ENCODE data around the gene ABCF1.
A peak's percentile ranks its signal among the peaks of the same experiment; 100 is the strongest.

Gene ABCF1

DNA sequence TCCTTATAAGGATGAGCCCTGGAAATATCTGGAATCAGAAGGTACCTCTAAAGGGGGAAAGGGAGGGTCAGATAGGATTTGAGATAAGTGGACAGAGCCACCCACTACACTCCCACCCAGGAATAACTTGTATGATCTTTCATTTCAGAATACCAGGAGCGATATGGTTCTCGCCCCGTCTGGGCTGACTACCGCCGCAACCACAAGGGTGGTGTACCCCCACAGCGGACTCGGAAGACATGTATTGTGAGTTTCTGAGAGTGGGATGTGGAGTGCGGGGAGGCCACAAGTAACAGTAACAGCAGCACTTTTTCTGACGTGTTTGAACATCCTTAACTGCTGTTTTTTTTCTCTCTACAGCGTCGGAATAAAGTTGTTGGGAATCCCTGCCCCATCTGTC, 48.3 kb downstream of the ABCF1 start:
- TF ChIP-seq, protein P1, sequence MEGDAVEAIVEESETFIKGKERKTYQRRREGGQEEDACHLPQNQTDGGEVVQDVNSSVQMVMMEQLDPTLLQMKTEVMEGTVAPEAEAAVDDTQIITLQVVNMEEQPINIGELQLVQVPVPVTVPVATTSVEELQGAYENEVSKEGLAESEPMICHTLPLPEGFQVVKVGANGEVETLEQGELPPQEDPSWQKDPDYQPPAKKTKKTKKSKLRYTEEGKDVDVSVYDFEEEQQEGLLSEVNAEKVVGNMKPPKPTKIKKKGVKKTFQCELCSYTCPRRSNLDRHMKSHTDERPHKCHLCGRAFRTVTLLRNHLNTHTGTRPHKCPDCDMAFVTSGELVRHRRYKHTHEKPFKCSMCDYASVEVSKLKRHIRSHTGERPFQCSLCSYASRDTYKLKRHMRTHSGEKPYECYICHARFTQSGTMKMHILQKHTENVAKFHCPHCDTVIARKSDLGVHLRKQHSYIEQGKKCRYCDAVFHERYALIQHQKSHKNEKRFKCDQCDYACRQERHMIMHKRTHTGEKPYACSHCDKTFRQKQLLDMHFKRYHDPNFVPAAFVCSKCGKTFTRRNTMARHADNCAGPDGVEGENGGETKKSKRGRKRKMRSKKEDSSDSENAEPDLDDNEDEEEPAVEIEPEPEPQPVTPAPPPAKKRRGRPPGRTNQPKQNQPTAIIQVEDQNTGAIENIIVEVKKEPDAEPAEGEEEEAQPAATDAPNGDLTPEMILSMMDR (IDR thresholded peaks at IDR 0.05; ENCODE audit: low read depth, low read length, missing control alignments), result no peak
- DNase-seq (ENCODE audit: extremely low read depth, low read depth), result no peak
- H3K4me3 ChIP-seq (replicated peaks; ENCODE audit: low read depth, low read length), result no peak overlapping the region

DNA sequence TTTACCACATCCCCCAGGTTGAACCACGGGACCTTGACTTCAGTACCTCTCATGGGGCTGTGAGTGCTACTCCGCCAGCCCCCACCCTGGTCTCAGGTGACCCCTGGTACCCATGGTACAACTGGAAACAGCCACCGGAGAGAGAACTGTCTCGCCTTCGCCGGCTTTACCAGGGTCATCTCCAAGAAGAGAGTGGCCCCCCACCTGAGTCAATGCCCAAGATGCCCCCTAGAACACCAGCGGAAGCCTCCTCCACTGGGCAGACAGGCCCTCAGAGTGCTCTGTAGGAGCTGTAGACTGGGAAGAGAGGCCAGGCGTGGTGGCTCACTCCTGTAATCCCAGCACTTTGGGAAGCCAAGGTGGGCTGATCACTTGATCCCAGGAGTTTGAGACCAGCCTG, 54.3 kb downstream of the ABCF1 start:
- H3K4me3 ChIP-seq (replicated peaks; ENCODE audit: low read depth, low read length), result no peak overlapping the region
- TF ChIP-seq, protein P1 (IDR thresholded peaks at IDR 0.05; ENCODE audit: low read depth, low read length, missing control alignments), result no peak
- no peak for DNase-seq (ENCODE audit: extremely low read depth, low read depth)

DNA sequence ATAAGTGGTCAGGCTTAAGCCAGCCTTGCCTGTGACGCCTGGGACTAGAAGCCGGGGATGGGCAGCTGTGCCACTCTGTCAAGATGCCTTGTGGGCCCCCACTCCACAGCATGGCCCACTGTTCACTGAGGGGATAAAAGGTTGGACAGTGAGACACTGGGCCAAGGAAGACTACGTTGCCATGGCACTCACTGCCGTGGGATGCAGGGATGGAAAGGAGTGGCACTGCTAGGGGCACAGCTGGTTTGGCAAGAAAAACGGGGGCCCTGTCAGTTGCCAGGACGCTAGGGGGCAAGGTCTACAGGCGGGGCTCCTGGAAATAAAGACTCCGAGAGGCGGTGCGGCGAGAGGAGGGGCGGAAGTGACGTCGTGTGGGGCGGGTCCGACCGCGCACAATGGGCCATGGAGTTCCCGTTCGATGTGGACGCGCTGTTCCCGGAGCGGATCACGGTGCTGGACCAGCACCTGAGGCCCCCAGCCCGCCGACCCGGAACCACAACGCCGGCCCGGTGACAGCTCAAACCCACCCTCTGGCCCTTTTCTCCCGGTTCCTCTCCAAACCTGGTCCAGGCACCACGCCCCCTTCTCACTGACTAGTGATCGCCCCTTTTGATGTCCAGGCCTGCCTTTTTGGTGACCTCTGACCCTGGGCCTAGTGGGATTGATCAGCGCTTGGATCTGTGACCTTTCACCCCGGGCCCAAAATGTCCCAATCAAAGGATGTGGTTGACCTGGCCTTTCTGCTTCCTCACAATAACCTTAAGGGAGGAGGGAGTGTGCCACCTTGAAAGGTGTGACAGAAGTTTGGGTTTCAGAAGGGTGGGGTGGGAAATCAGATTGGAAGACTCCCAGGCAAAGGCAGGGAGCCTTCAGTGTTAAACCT, 55.5 kb downstream of the ABCF1 start, which contains the start of gene ATAT1:
Gene ATAT1 (plus strand): TSS at position 391 of the 883 bp plus-strand sequence.
- H3K4me3 ChIP-seq (replicated peaks; ENCODE audit: low read depth, low read length), result peak within 1 kb of the TSS; percentile 54
- TF ChIP-seq, protein P1 (IDR thresholded peaks at IDR 0.05; ENCODE audit: low read depth, low read length, missing control alignments), result peak; percentile 52
- no peak for DNase-seq (ENCODE audit: extremely low read depth, low read depth)

DNA sequence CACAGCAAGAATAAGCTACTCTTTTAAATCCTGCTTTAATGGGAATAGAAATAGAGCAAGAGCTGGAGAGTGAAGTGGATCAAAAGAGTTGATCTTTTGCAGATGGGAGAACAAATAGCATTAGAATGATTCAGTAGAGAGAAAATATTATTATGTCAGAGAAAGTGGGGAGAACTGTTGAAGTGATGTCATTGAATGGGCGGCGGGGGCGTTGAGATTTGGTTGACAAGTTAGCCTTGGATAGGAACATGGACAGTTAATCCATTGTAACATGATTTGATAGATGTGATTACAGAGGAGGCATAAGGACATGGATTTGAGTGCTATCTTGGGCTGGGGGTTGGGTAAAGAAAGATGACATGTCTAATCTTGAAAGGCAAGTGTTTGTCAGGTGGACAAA, 64.6 kb downstream of the ABCF1 start:
- TF ChIP-seq, protein P1 (IDR thresholded peaks at IDR 0.05; ENCODE audit: low read depth, low read length, missing control alignments), result no peak
- no peak for DNase-seq (ENCODE audit: extremely low read depth, low read depth)

DNA sequence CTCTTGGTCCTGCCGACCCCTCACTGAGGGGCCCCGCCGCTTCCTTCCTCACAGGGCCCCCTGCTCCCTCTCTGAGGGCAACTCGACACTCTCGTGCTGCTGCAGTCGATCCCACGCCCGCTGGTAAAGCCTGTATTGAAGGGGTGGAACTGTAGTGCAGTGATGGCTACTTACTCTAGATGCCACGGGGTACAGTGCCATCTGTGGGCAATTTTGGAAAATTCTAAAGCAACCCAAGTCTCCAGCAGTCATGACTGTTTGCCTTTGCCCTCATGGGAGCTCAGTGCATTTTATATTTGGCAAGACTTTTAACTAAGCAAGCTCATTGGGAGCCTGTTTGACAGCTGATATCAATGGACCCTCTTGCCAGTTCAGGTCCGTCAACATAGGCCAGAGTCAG, 69.2 kb downstream of the ABCF1 start:
- TF ChIP-seq, protein P1 (IDR thresholded peaks at IDR 0.05; ENCODE audit: low read depth, low read length, missing control alignments), result no peak
- DNase-seq (ENCODE audit: extremely low read depth, low read depth), result no peak
- H3K4me3 ChIP-seq (replicated peaks; ENCODE audit: low read depth, low read length), result no peak overlapping the region

More for the DNA sequence above, 64.6 kb downstream of the ABCF1 start:
- no peak overlapping the region for H3K4me3 ChIP-seq (replicated peaks; ENCODE audit: low read depth, low read length)

DNA sequence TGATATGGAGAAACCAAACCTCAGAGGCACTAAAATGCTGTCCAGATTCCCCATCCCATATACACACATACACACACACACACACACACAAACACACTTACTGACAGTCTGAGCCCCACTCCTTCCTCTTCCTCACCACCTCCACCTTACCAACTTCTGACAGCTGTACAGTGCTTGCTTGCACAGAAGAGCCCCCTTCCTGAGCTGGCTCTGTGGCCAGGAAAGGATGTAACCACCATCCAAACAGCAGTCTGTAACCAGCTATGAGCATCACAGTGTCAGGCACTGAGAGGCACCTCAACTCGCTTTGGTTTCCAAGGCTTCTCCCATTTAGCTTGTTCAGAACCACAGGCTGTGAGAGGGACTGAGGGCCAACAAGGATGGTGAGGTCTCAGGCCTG, 69.8 kb downstream of the ABCF1 start:
- TF ChIP-seq, protein P1 (IDR thresholded peaks at IDR 0.05; ENCODE audit: low read depth, low read length, missing control alignments), result no peak
- no peak overlapping the region for H3K4me3 ChIP-seq (replicated peaks; ENCODE audit: low read depth, low read length)
- DNase-seq (ENCODE audit: extremely low read depth, low read depth), result no peak
